HG03097 (cell line): ENCODE measurements around the gene NELFCD.
A peak's percentile ranks its signal among the peaks of the same experiment; 100 is the strongest.
"Not testable (repeated sequence)": the region's sequence is repeated elsewhere in the genome, so short reads cannot be mapped to it uniquely, and the experiment has no call there.

ENCODE experiments used
- ATAC-seq: cut with Tn5 transposase; IDR thresholded peaks from one replicate; pipeline ENCODE4 v1.9.1; 2021; ENCODE audit not compliant: unreplicated experiment, low FRiP score

Gene NELFCD

GRCh38 chr20:59007665-59008511 is 26.8 kb downstream of the NELFCD start:
- peak; percentile 29 for ATAC-seq

GRCh38 chr20:59008715-59009336 is 27.8 kb downstream of the NELFCD start:
- ATAC-seq: no peak

GRCh38 chr20:59010321-59010994 is 29.4 kb downstream of the NELFCD start:
- no peak for ATAC-seq

- ATAC-seq: no peak
Observed at GRCh38 chr20:59010995-59011873, 30.2 kb downstream of the NELFCD start.

GRCh38 chr20:59011874-59012157 is 30.8 kb downstream of the NELFCD start:
- not testable (repeated sequence) for ATAC-seq

GRCh38 chr20:59013031-59013951 is 32.2 kb downstream of the NELFCD start:
- ATAC-seq: no peak

GRCh38 chr20:59013959-59014608 is 33.0 kb downstream of the NELFCD start:
- no peak for ATAC-seq

GRCh38 chr20:59014680-59015389 is 33.8 kb downstream of the NELFCD start:
- no peak for ATAC-seq

- no peak for ATAC-seq
Observed at GRCh38 chr20:59015411-59015810, 34.4 kb downstream of the NELFCD start.

- no peak for ATAC-seq
Observed at GRCh38 chr20:59015812-59016711, 35.0 kb downstream of the NELFCD start.

- no peak for ATAC-seq
Observed at GRCh38 chr20:59016795-59017492, 35.9 kb downstream of the NELFCD start.

- ATAC-seq: no peak
Observed at GRCh38 chr20:59017493-59018231, 36.6 kb downstream of the NELFCD start.

GRCh38 chr20:59018817-59019216 is 37.8 kb downstream of the NELFCD start:
- no peak for ATAC-seq

GRCh38 chr20:59019217-59019616 is 38.2 kb downstream of the NELFCD start, which contains the start of gene TUBB1:
TUBB1 (plus strand) TSS chr20:59019429; CDS start chr20:59019523, 94 bp downstream.
- no peak for ATAC-seq

GRCh38 chr20:59020938-59021551 is 40.0 kb downstream of the NELFCD start:
- ATAC-seq: no peak

- ATAC-seq: no peak
Observed at GRCh38 chr20:59022754-59023153, 41.7 kb downstream of the NELFCD start.
